Measurements from ENCODE around the gene DIP2A.

DNA sequence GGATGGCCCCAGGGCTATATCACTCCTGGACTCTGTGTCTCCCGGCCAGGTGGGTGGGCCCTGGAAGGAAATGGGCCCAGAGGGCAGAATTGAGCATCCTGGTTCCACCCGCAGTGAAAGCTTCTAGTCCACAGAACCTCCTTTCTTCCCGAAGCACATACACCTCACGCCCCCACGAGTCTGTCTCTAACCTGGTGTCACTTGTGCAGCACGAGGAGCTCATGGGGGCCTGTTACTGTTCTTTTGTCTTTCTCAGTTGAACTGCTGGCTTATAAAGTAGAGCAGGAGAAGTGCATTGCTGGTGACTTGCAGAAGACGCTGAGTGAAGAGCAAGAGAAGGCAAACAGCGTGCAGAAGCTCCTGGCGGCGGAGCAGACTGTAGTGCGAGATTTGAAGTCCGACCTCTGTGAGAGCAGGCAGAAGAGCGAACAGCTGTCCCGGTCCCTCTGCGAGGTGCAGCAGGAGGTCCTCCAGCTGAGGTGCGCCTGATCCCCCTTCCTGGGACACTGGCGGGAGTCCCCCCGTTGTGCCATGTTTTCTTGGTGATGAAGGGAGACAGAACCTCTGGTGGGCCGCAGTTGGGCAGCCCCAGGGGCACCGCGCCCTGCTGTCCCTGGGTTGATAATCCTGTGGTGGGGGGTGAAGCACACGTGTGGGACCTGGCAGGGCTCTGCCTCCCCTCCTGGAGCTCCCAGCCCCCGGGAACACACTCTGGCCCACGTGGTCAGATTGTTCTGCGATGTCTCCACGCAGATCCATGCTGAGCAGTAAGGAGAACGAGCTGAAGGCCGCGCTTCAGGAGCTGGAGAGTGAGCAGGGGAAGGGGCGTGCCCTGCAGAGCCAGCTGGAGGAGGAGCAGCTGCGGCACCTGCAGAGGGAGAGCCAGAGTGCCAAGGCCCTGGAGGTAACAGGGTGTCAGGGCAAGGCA is 28.7 kb upstream of the DIP2A start:
- TF ChIP-seq, protein P1, sequence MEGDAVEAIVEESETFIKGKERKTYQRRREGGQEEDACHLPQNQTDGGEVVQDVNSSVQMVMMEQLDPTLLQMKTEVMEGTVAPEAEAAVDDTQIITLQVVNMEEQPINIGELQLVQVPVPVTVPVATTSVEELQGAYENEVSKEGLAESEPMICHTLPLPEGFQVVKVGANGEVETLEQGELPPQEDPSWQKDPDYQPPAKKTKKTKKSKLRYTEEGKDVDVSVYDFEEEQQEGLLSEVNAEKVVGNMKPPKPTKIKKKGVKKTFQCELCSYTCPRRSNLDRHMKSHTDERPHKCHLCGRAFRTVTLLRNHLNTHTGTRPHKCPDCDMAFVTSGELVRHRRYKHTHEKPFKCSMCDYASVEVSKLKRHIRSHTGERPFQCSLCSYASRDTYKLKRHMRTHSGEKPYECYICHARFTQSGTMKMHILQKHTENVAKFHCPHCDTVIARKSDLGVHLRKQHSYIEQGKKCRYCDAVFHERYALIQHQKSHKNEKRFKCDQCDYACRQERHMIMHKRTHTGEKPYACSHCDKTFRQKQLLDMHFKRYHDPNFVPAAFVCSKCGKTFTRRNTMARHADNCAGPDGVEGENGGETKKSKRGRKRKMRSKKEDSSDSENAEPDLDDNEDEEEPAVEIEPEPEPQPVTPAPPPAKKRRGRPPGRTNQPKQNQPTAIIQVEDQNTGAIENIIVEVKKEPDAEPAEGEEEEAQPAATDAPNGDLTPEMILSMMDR (conservative IDR thresholded peaks at IDR 0.05) = no peak
- TF ChIP-seq EZH2 (IDR thresholded peaks at IDR 0.05; ENCODE audit: low read depth) = no peak
